Right ventricle myocardium superior (tissue), 1 donor: ENCODE data around the gene NT5C3A. TPM values are rescaled to one million over a fixed set of nuclear protein-coding genes. Genes with fewer than 3 reads are reported as not detected.

Source experiments
- ATAC-seq: fragments of 200-7000 bp; cut with Tn5 transposase; one replicate; pipeline ENCODE4 v1.9.1; 2020; ENCODE audit warnings: mild to moderate bottlenecking; ENCODE audit not compliant: poor library complexity
- DNase-seq: peaks from one replicate; pipeline ENCODE4 v3.0.0-alpha.2; 2020
- intact Hi-C: fragments of 100-400 bp; cut with DNase I; formaldehyde crosslinking; loops from one replicate; pipeline ENCODE4 v1.11.2; 2022
- total RNA-seq: library from RNA; stranded (reverse); fragmentation: NEBNext Ultra II Directional; extraction: Animal tissue kit (Norgen Biotek cat#: 25700); gene quantifications from one replicate; pipeline ENCODE4 v1.2.1, GENCODE V29; 2021
- donor health status: DM: no; HTN: yes; CAD: no; lungs with severe emphysema.

The NT5C3A gene
- total RNA-seq, 1 donor from 2014 or later, result 21.6 TPM

- ATAC-seq, result no peak
- intact Hi-C loops, result no loop called here
- DNase-seq, result no peak
Measured at GRCh38 chr7:33079763-33080690, 17.5 kb upstream of the NT5C3A start.

GRCh38 chr7:33079096-33079495 is 16.5 kb upstream of the NT5C3A start:
- ATAC-seq, result no peak
- no peak for DNase-seq
- intact Hi-C loops, result no loop called here

- ATAC-seq (no peak), DNase-seq (no peak)
- intact Hi-C loops, result no loop called here
Measured at GRCh38 chr7:33076737-33077136, 14.2 kb upstream of the NT5C3A start.

- ATAC-seq (no peak), DNase-seq (no peak)
- intact Hi-C loops, result no loop called here
Measured at GRCh38 chr7:33075818-33076518, 13.4 kb upstream of the NT5C3A start.

- no peak for DNase-seq
- ATAC-seq, result no peak
- intact Hi-C loops, result no loop called here
Measured at GRCh38 chr7:33073243-33073642, 10.7 kb upstream of the NT5C3A start.

GRCh38 chr7:33072471-33072870 is 9.9 kb upstream of the NT5C3A start:
- ATAC-seq (peak; percentile 79), DNase-seq (no peak)
- intact Hi-C loops, result no loop called here

GRCh38 chr7:33070831-33071230 is 8.3 kb upstream of the NT5C3A start:
- intact Hi-C loops, result no loop called here
- DNase-seq, result no peak
- ATAC-seq, result no peak

- DNase-seq (no peak), ATAC-seq (no peak)
- intact Hi-C loops, result no loop called here
Measured at GRCh38 chr7:33070277-33070676, 7.7 kb upstream of the NT5C3A start.

- intact Hi-C loops, result no loop called here
- ATAC-seq (no peak), DNase-seq (no peak)
Measured at GRCh38 chr7:33067921-33068320, 5.3 kb upstream of the NT5C3A start.

GRCh38 chr7:33066771-33067170 is 4.2 kb upstream of the NT5C3A start:
- no peak for ATAC-seq
- intact Hi-C loops, result no loop called here
- no peak for DNase-seq

- DNase-seq, result no peak
- intact Hi-C loops, result no loop called here
- no peak for ATAC-seq
Measured at GRCh38 chr7:33065981-33066380, 3.4 kb upstream of the NT5C3A start.

GRCh38 chr7:33062782-33063443 is 337 bp upstream of the NT5C3A start:
- peak; percentile 100 for ATAC-seq
- intact Hi-C loops, result no loop called here
- DNase-seq, result peak; percentile 95

- intact Hi-C loops, result no loop called here
- ATAC-seq (no peak), DNase-seq (no peak)
Measured at GRCh38 chr7:33061282-33061937, 1.2 kb downstream of the NT5C3A start.

- no peak for DNase-seq
- intact Hi-C loops, result no loop called here
- no peak for ATAC-seq
Measured at GRCh38 chr7:33059635-33060034, 2.9 kb downstream of the NT5C3A start.

- ATAC-seq (no peak), DNase-seq (no peak)
- intact Hi-C loops, result no loop called here
Measured at GRCh38 chr7:33055158-33055557, 7.4 kb downstream of the NT5C3A start.

- DNase-seq (no peak), ATAC-seq (no peak)
- intact Hi-C loops, result no loop called here
Measured at GRCh38 chr7:33054261-33054964, 8.2 kb downstream of the NT5C3A start.

- intact Hi-C loops, result no loop called here
- ATAC-seq (no peak), DNase-seq (no peak)
Measured at GRCh38 chr7:33053721-33054120, 8.9 kb downstream of the NT5C3A start.

GRCh38 chr7:33050535-33051318 is 11.8 kb downstream of the NT5C3A start:
- peak; percentile 73 for ATAC-seq
- no peak for DNase-seq
- intact Hi-C loops, result no loop called here
